GM18520 (cell line): ENCODE measurements around the gene TMEM238L.

Experiments used
- ATAC-seq: cut with Tn5 transposase; IDR thresholded peaks from one replicate; pipeline ENCODE4 v1.9.1; 2021; ENCODE audit not compliant: unreplicated experiment

Gene TMEM238L

DNA sequence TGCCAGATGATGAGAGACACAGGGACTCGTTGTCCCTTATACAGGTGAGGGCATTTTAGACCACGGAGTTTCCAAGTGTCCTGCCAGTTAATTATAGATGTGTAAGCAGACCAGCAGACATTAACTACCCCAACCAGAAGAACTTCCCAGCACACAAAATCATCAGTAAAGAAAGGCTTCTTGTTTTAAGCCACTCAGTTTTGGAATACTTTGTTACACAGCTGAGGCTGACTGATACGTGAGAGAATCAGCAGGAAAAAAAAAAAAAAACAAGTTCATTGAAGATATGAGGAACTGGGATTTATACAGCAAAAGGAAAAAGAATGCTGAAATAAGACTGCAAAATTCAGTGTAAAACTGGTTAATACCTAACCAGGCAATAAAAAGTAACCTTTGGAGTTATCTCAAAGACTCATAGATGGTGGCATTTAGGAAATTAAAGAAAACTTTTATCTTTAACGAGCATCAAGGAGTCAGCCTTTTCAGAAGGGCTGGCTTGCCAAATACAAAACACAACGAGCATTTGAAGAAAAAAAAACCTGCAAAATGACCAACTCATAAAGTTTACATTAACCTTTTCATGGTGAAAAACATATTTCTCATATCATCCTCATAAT is 28.1 kb downstream of the TMEM238L start:
- no peak for ATAC-seq

DNA sequence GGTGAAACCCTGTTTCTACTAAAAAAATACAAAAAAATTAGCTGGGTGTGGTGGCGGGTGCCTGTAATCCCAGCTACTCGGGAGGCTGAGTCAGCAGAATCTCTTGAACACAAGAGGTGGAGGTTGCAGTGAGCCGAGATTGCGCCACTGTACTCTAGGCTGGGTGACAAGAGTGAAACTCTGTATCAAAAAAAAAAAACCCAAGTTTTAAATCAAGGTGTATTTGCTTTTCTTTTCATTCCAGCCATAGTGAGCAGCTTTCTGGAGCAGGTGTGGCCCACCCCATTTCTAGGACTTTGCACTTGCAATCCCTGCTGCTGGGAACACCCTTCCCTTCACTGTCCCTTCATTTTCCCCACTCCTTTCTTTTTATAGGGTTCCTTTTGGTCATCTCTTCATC is 28.8 kb downstream of the TMEM238L start:
- ATAC-seq, result no peak

DNA sequence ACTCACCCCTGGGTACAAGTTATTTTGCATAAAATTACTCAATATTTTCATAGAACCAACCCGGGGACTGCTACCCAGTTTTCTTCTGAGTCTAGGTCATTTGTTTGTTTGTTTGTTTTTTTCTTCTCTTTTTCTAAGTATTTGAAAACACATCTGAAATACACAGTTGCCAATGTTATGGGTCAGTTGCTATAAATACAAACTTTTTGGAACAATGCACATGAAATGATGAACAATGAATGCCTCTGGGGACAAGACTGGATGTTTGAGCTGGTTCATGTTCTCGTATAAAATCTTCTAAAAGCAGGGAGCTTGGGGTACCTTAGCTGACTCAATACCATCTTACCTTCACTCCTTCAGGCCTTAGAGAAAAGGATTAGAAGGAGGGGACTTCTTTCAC is 30.5 kb downstream of the TMEM238L start:
- no peak for ATAC-seq

DNA sequence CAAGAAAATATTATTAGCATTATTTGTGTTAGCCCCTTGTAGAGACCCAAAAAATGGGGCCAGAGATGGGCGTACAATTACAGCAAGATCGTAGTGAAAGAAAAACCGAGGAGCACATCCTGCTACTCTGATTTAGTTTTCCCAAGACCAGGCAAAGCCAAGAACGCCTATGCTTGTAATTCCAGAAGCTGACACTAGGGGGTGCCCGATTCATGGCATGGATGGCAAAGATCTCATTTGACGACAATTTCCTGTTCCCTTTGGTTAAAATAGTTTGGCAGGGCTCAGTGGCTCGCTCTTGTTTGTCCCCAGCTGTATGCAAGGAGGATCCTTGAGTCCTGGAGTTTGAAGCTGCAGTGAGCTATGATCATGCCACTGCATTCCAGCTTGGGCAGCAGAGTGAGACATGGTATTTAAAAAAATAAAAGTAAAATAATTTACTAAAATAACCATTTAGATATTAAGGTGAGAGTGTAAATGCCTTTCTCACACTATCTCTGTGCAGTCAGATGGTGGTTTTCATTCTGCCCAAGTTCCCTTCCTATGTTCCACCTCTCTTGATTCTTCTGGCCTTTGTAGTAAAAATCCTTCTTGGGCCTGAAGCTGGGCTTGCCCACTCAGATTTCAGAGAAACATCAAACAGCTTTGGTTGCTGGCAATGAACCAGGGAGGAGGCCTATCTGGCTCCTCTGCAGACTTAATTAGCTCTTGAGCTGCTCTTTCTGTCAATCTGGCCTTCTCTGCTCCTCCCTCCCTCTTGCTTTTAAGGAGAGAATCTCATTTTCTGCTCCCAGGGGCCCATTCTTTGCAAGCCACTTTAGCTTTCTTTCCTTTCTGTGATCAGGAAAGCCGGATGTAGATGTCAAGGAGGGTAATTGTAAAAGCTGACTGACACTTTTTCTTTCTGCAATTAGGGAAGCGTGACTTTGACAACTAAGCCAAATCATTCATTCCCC is 31.2 kb downstream of the TMEM238L start:
- no peak for ATAC-seq

DNA sequence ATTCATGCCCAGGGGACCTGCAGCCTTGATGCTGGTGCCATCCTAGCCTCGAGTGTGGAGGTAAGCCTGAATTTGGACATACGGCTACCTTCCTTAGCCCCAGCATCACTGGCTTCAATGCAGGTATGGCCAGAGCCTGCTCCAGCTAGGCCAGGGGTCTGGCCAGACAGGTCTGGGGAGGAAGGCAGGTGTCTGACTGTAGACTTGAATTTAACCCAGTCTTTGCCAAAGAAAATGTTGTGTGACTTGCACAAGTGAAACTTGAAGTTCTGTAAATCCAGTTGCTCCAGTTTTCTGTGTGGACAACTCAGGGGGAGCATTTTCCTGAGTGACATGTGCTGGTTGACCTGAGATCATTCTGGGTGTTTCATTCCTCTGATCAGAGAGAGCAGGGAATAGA is 32.8 kb downstream of the TMEM238L start:
- no peak for ATAC-seq

DNA sequence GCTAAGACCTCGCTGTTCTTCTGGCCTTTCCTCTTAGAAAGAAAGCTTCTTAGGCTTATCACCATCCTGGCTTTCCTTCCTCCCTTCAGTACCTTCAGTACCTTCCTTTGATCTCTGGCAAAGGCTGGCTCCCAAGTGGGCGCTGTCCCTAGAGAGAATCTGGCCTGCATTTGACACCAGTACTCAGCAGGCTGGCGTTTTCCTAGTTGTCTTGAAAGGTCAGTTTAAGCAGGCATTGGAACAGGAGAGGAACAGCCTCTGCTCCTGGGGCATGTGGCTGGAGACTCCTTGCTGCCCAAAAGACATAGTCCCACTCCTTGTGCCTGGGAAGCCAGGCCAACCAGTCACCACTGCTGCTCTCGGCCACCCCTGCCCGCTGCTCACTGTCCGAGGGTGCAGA is 34.1 kb downstream of the TMEM238L start:
- no peak for ATAC-seq

DNA sequence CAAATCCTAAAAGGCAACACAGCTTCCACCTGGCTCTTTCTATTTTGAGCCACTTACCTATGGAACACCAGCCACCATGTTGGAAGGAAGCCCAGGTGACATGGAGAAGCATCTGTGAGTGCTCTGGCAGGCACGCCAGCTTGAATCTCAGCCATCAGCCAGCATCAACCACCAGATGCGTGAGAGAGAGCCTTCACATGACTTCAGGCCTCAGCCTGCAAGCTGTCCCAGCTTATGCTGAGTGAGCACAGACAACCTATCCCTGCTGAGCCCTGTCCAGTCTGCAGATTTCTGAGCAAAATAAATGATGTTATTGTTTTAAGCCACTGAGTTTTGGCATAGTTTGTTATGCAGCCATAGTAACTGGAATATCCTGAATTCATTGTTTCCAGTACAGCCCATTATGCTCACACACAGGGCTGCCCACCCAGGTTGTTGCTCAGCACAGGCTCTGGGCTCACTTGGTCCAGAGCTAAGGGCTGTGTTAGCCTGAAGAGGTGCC is 35.1 kb downstream of the TMEM238L start:
- ATAC-seq, result no peak

DNA sequence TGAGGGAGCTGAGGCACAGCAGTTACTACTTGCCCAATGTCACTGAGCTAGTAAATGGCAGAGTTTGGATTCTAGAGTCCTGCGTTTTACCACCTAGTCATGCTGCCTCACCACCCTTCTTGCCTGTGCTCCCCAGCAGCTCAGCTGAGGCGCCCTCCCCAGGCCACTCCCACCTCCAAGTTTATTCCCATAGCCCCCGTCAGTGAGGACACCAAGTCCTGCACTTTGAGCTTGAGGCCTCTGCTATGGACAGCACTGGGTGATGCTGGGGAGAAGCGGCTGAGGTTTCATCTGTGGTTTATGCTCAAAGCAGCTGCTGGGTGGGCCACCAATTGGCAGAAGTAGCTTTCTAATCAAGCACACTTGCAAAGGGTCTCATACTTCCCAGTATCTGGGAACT is 36.7 kb downstream of the TMEM238L start:
- ATAC-seq, result no peak

DNA sequence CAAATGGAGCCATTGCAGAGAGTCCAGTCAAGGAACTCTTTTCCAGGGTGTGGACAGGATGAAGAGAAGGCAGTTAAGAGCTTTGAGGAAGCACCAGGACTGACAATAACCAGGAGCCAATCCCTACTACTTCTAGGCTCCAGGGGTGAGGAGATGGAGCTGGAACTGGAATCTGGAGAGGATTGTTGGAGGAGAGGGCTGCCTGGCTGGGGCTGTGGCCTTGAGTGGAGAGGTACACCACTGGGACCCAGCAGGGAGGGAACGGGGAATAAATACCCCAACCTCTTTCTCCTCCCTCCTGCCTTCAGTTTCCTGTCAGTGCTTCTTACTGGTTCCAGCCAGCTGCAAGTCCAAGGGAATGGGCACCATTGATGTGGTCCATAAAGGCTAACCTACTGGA is 41.9 kb downstream of the TMEM238L start:
- no peak for ATAC-seq

DNA sequence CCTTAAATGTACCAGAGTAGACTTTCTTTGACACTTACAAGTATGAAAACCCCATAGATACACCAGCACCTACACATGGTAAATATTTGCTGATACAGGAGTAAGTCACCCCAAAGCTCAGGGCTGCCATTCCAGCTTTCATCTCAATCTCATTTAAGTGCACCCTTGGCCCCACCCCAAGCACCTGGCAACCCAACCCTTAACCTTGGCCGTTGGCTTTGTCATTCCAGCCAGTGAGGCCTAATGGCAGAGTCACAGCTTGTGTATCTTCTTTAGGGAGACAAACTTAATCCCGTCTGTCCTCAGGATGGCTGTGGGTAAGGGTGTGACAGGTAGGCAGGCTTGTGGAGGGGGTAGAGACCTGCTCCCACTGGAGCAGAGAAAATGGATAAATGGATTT is 42.6 kb downstream of the TMEM238L start:
- no peak for ATAC-seq

DNA sequence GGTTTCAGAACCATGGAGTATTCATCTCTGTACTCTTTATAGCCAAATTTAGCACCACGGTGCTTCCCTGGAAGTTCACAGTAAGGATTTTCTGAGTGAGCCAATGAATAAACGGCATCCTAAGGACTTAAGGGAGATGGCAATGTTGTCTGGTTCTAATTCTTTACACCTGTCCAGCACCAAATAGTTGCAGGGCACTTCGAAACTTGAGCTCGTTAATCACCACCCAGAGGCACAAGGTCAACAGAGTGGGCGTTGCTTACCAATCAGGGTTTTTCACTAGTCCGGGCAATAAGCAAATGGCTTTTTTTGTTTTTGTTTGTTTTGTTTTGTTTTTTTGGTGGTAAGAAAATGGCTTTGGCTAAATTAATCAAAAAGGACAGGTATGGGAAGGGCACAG is 45.8 kb downstream of the TMEM238L start:
- ATAC-seq, result no peak

DNA sequence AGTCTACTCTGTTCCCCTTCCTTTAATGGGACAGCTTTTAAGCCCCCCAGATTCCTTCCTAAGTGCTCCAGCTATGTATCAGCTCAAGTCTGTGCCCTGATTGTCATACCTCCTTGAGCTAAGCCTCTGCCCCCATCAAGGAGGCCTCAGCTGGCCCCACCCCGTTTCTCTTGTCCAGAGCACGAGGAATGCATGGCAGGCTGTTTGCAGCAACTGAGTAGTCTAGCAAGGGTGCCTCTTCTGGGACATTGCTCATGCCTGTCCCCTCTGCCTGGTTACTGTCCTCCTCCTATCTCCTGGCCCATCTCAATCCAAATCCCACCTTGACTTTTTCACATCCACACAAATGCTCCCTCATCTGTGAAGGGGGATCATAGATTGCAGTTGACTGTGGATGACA is 46.3 kb downstream of the TMEM238L start:
- ATAC-seq, result no peak

DNA sequence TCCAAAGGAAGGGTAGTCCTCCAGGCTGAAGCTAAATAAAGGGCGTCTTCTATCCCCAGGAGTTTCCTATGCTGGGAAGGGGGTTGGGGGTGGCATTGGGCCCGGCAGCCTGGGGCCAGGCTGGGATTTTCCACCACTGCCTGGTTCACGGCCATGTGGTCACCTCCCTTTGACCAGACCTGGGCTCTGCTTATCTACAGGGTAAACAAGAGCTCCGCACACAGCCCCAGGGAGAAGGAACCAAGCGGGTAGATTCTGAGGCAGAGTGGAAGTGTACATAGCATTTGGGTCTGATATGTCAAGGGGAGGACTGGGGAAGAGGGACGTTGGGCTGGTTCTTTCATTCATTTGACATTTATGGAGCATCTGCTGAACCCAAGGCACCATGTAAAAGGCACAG is 46.8 kb downstream of the TMEM238L start:
- ATAC-seq, result no peak

DNA sequence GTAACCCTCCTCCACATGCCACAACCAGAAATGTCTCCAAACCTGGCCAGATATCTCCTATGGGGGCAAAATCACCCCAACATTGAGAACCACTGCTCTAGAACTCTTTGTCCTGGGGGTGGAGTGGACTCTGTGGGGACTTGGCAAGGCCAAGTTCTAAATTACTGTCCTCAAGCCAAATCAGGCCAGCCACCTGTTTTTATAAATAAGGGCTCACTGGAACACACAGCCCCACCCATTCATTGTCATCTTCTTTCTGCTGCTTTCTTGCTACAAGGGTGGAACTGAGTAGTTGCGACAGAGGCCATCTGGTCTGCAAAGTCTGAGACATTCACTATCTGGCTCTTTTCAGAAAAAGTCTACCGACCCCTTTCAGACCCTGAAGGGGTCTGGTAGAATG is 47.3 kb downstream of the TMEM238L start:
- no peak for ATAC-seq

DNA sequence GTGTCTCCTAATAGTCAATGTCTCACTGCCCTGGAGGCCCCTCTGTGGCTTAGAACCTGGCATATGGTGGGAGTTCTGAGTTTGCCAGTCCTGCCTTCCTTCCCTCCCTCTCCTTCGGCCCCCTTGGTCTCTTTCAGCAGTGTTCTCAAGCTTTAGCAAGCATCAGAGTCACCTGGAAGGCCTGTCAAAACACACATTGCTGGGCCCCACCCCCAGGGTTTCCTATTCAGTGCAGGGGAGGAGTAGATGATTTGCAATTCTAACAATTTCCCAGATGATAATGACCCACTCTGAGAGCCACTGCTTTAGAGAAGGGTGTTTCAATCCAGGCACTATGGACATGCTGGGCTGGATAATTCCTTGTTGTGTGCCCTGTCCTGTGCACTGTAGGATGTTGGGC is 47.7 kb downstream of the TMEM238L start:
- no peak for ATAC-seq

DNA sequence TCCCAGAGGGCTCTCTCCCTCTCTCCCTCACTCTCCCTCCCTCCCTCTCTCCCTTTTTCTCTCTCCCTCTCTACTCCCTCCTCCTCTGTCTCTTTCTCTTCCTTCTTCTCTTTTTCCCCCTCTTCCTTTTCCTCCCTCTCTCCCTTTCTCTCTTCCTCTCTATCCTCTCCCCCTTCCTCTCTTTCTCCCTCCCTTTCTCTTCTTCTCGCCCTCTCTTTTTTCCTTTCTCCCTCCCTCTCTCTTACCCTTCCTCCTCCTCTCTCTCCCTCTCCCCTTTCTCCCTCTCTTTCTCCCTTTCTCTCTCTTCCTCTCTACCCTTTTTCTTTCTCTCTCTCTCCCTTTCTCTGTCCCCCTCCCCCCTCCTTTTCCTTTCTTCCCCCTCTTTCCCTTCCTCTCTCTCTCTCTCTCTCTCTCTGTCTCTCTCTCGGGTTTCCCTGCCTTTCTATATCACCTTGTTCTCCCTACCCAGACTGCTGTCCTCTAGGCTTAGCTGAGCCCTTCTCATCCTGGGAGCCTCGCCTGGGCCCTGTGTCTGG is 48.2 kb downstream of the TMEM238L start:
- ATAC-seq, result no peak

DNA sequence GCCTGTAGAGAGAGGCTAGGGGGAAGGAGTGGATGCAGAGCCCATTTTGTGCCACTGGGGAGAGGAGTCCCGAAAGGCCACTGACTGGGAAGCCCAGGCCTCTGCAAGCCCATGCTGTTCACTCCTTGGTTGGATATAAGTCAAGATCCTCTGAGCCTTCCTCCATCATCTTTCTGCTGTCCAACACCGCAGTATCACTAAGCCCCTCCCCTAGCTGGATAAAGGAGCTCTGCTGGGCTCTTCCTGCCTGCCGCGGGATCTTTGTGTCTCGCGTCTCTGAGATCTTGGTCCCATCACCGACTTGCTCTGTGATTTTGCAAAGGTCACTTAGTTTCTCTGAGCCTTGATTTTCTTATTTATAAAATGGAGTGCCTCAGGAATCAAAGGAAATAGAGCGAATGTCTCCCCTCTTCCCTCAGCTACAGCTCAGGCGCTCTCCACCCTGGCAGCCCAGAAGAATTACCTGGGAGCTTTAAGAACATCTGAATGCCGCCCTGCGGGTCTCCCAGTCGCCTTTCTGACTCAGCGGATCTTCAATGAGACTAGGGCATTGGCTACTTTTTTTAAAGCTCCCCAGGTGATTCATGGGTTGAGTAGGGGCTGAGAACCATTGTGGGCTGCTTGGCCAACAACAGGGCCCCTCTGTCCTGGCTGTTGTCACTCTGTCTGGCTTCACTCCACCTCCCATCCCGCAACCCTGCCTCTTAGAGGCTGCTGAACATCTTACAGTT is 48.9 kb downstream of the TMEM238L start:
- no peak for ATAC-seq

DNA sequence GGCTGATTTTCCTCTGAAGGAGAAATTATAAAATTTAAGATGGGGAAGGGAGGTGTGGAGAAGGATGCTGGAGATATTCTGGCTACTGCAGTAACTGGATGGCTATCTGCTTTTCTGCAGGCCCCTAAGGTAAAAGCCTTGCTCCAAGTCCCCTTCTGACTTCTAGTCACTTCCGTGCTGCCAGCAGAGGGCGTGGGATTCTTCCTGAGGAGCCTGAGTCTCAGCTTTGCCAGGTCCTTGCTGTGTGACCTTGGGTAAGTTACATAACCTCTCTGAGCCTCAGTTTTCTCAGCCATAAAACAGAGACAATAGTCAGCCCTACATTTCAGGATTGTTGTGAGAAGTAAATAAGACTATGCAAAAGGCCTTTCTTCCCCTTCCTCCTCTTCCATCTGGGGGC is 49.8 kb downstream of the TMEM238L start:
- ATAC-seq, result no peak

DNA sequence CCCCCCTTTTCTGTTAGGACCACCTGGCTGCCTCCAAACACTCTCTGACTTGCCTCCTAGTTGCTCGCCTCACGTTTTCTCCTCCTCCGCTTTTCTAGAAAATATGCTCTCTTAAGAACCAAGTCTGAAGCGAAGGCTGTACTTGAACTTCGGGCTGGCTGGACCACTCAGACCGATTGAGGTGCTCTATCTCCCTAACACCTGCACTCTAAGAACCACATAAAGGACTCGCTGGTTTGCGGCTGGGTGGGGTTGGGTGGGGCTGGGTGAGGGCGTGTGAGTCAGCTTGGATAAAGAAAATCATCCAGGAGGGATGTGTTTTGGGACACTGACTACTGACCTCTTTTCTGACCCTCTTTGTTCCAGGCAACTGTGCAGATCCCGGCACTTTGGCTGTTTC is 51.2 kb downstream of the TMEM238L start:
- no peak for ATAC-seq

DNA sequence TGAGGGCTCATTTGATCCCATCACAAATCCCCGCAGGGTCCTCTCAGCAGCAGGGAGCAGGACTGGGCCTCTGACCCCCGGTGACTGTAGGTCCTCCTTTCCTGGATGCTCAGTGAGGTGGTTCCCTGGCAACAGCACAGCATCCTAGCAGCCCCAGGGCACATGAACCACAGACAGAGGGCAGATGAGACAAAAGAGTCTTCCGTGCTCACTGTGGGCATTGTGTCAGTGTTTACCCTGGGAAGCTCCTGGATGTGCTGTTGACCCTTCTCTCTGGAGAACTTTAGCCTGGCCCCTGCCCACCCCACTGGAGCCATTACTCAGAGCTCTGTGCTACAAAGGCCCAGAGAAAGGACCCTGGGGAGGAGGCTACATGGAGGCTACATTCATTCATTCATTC is 52.3 kb downstream of the TMEM238L start:
- no peak for ATAC-seq

DNA sequence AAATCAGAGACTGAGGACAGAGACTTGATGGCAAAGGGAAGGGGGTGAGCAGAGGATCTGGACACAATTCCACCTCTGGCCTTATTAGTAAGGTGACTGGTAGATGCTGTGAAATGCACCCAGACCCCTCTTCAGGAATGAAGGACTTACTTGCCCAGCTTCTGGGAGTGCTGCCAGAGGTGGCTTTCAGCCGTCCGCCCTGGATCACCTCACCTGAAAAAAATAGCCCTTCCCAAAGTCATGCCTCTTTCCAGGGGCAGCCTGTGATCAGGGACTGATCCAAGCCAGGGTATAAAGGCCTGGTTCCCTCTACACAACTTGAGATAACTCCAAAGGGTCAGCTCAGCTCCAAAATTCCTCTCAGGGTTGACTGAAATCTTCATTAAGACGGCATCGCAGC is 53.7 kb downstream of the TMEM238L start:
- ATAC-seq, result no peak
